IMR-90 (cell line): ENCODE results near the gene ADCY9. TPM values are rescaled to one million over a fixed set of nuclear protein-coding genes. Genes with fewer than 3 reads are reported as not detected.

ENCODE experiments used
- ATAC-seq: fragments of 200-7000 bp; cut with Tn5 transposase; 2 replicates; pipeline ENCODE4 v1.9.1; 2020; ENCODE audit warnings: low read depth, mild to moderate bottlenecking, moderate library complexity
- BruUV-seq: library from RNA; stranded (reverse); fragments of 400-500 nt; replicated peaks from 2 replicates; lab custom pipeline; 2021; lab: Mats Ljungman, UMichigan
- CTCF ChIA-PET: fragments of 300-600 bp; formaldehyde crosslinking; extraction: SDS; loops from one replicate; lab custom pipeline; 2021; ENCODE audit warnings: antibody characterized with exemption; lab: Yijun Ruan, JAX
- POLR2A ChIA-PET: fragments of 300-600 bp; sonication (Branson Sonifier 250); formaldehyde crosslinking; loops from one replicate; lab custom pipeline; 2022; ENCODE audit warnings: antibody characterized with exemption; ENCODE audit not compliant: unreplicated experiment; lab: Charles Lee
- DNase-seq: peaks from one replicate; pipeline ENCODE4 v3.0.0; 2013
- H2AFZ ChIP-seq: replicated peaks from 2 replicates; pipeline ENCODE3; 2013; ENCODE audit warnings: low read length, mild to moderate bottlenecking; ENCODE audit not compliant: poor library complexity
- H2AK5ac ChIP-seq: 2 replicates; pipeline ENCODE4 v1.6.1; 2013; ENCODE audit warnings: low read depth, low read length, inconsistent platforms
- H2AK9ac ChIP-seq: replicated peaks from 2 replicates; pipeline ENCODE3; 2013; ENCODE audit warnings: mild to moderate bottlenecking, low read depth, low read length, moderate library complexity; ENCODE audit not compliant: poor library complexity
- H2BK120ac ChIP-seq: 2 replicates; pipeline ENCODE4 v1.6.1; 2013; ENCODE audit warnings: low read depth, low read length, inconsistent platforms
- H2BK15ac ChIP-seq: 3 replicates; pipeline ENCODE4 v1.6.1; 2013; ENCODE audit warnings: low read depth, low read length, inconsistent platforms
- H2BK20ac ChIP-seq: 2 replicates; pipeline ENCODE4 v1.6.1; 2013; ENCODE audit warnings: low read depth, mild to moderate bottlenecking, inconsistent platforms, low read length, moderate library complexity
- H2BK5ac ChIP-seq: 2 replicates; pipeline ENCODE4 v1.6.1; 2013; ENCODE audit warnings: mild to moderate bottlenecking, low read depth, low read length, inconsistent platforms; ENCODE audit not compliant: poor library complexity, severe bottlenecking
- H3K14ac ChIP-seq: replicated peaks from 2 replicates; pipeline ENCODE4 v1.6.1; 2013; ENCODE audit warnings: low read depth, low read length, inconsistent platforms
- H3K18ac ChIP-seq: 2 replicates; pipeline ENCODE4 v1.6.1; 2013; ENCODE audit warnings: low read depth, low read length, control low read depth
- H3K23ac ChIP-seq: 2 replicates; pipeline ENCODE4 v1.6.1; 2013; ENCODE audit warnings: low read depth, low read length, inconsistent platforms
- H3K27ac ChIP-seq: 2 replicates; pipeline ENCODE4 v1.5.1; 2013; ENCODE audit warnings: mild to moderate bottlenecking, control low read depth, low read length; ENCODE audit not compliant: insufficient read depth
- H3K27me3 ChIP-seq: 2 replicates; pipeline ENCODE4 v1.6.1; 2013; ENCODE audit warnings: low read length; ENCODE audit not compliant: control insufficient read depth, insufficient read depth
- H3K36me3 ChIP-seq: 2 replicates; pipeline ENCODE4 v1.6.1; 2013; ENCODE audit warnings: low read length, mixed read lengths; ENCODE audit not compliant: control insufficient read depth, insufficient read depth
- H3K4ac ChIP-seq: 2 replicates; pipeline ENCODE4 v1.6.1; 2013; ENCODE audit warnings: low read depth, low read length, inconsistent platforms
- H3K4me1 ChIP-seq: 2 replicates; pipeline ENCODE4 v1.6.1; 2013; ENCODE audit warnings: low read length, mixed read lengths; ENCODE audit not compliant: control insufficient read depth, insufficient read depth
- H3K4me2 ChIP-seq: 2 replicates; pipeline ENCODE4 v1.6.1; 2013; ENCODE audit warnings: low read depth, mild to moderate bottlenecking, control low read depth, low read length, moderate library complexity
- H3K4me3 ChIP-seq: 2 replicates; pipeline ENCODE4 v1.5.1; 2013; ENCODE audit warnings: low read depth, mild to moderate bottlenecking, control low read depth, low read length, moderate library complexity; ENCODE audit not compliant: insufficient read depth
- H3K56ac ChIP-seq: 2 replicates; pipeline ENCODE4 v1.6.1; 2013; ENCODE audit warnings: low read length, inconsistent platforms; ENCODE audit not compliant: insufficient read depth; ENCODE audit errors: extremely low read depth
- H3K79me1 ChIP-seq, 2 experiments: 2 replicates each; pipeline ENCODE4 v1.6.1; 2013; ENCODE audit warnings: low read length in 2 of 2, inconsistent platforms in 1 of 2, low read depth in 1 of 2
- H3K9ac ChIP-seq: 2 replicates; pipeline ENCODE4 v1.6.1; 2013; ENCODE audit warnings: low read depth, low read length, control low read depth
- H3K9me1 ChIP-seq: 2 replicates; pipeline ENCODE4 v1.6.1; 2013; ENCODE audit warnings: low read length, inconsistent platforms; ENCODE audit not compliant: insufficient read depth
- H3K9me3 ChIP-seq: 2 replicates; pipeline ENCODE4 v1.6.1; 2013; ENCODE audit warnings: low read length; ENCODE audit not compliant: control insufficient read depth, insufficient read depth
- H4K20me1 ChIP-seq: 2 replicates; pipeline ENCODE4 v1.6.1; 2013; ENCODE audit warnings: low read length, inconsistent platforms; ENCODE audit not compliant: insufficient read depth
- H4K5ac ChIP-seq: 2 replicates; pipeline ENCODE4 v1.6.1; 2013; ENCODE audit warnings: mild to moderate bottlenecking, low read depth, low read length, control low read depth
- H4K8ac ChIP-seq, 2 experiments: 2 replicates each; pipeline ENCODE4 v1.6.1; 2013; ENCODE audit warnings: low read depth in 2 of 2, low read length in 2 of 2, control low read depth in 1 of 2, inconsistent platforms in 1 of 2
- H4K91ac ChIP-seq: 2 replicates; pipeline ENCODE4 v1.6.1; 2013; ENCODE audit warnings: low read depth, low read length, inconsistent platforms; ENCODE audit not compliant: insufficient read depth
- BHLHE40 ChIP-seq: fragments of 150-350 bp; IDR thresholded peaks from 2 replicates; pipeline ENCODE4 v1.6.1; 2016; ENCODE audit warnings: mild to moderate bottlenecking, low read depth, low read length
- CEBPB ChIP-seq: IDR thresholded peaks from 2 replicates; pipeline ENCODE4 v1.6.1; 2012; ENCODE audit warnings: low read depth, low read length, improper control_type of control experiment
- CHD1 ChIP-seq: IDR thresholded peaks from 2 replicates; pipeline ENCODE4 v1.6.1; 2012; ENCODE audit warnings: low read depth, low read length, improper control_type of control experiment
- FOS ChIP-seq: fragments of 150-350 bp; IDR thresholded peaks from 2 replicates; pipeline ENCODE4 v1.6.1; 2016; ENCODE audit warnings: low read depth, low read length
- MAFK ChIP-seq: IDR thresholded peaks from 2 replicates; pipeline ENCODE4 v1.6.1; 2012; ENCODE audit warnings: low read depth, low read length, improper control_type of control experiment
- MAZ ChIP-seq: IDR thresholded peaks from 2 replicates; pipeline ENCODE4 v1.6.1; 2012; ENCODE audit warnings: low read depth, mild to moderate bottlenecking, low read length, improper control_type of control experiment, moderate library complexity, borderline replicate concordance
- MXI1 ChIP-seq: IDR thresholded peaks from 2 replicates; pipeline ENCODE4 v1.6.1; 2012; ENCODE audit warnings: low read depth, mild to moderate bottlenecking, low read length, moderate library complexity, borderline replicate concordance
- NFE2L2 ChIP-seq: fragments of 150-350 bp; IDR thresholded peaks from 2 replicates; pipeline ENCODE4 v1.6.1; 2016; ENCODE audit warnings: low read depth, mild to moderate bottlenecking, low read length
- POLR2A ChIP-seq: IDR thresholded peaks from 2 replicates; pipeline ENCODE4 v1.6.1; 2012; ENCODE audit warnings: mild to moderate bottlenecking, low read depth, low read length
- RAD21 ChIP-seq: IDR thresholded peaks from 2 replicates; pipeline ENCODE4 v1.6.1; 2012; ENCODE audit warnings: low read length, improper control_type of control experiment
- RCOR1 ChIP-seq: IDR thresholded peaks from 2 replicates; pipeline ENCODE4 v1.6.1; 2012; ENCODE audit warnings: mild to moderate bottlenecking, low read length, improper control_type of control experiment; ENCODE audit not compliant: insufficient replicate concordance
- RFX5 ChIP-seq: IDR thresholded peaks from 2 replicates; pipeline ENCODE4 v1.8.0; 2012; ENCODE audit warnings: low read depth, mild to moderate bottlenecking, low read length, moderate library complexity
- SMC3 ChIP-seq: fragments of 150-350 bp; IDR thresholded peaks from 2 replicates; pipeline ENCODE4 v1.6.1; 2016; ENCODE audit warnings: low read depth, mild to moderate bottlenecking, antibody characterized with exemption, low read length, moderate library complexity
- WGBS, 2 experiments: methylation state at CpG; one replicate each; pipeline versions ENCODE4 v1.1.5 to v1.1.7; 2013; ENCODE audit warnings: missing lambda C conversion rate in 2 of 2; ENCODE audit not compliant: insufficient read length in 1 of 2; ENCODE audit errors: extremely low coverage in 2 of 2; 5-methylcytosine and 5-hydroxymethylcytosine counted together
- dilution Hi-C: fragments of 300-500 bp; cut with HindIII; formaldehyde crosslinking; loops from one replicate; pipeline ENCODE4 v1.14.3; 2018; ENCODE audit warnings: low sequenced_read_pairs; ENCODE audit not compliant: unreplicated experiment
- in situ Hi-C: fragments of 300-500 bp; cut with MboI; formaldehyde crosslinking; loops from 3 replicates; pipeline ENCODE4 v1.14.3; 2019; ENCODE audit warnings: low sequenced_read_pairs, inconsistent platforms, mixed read lengths
- intact Hi-C: fragments of 100-400 bp; cut with micrococcal nuclease; formaldehyde crosslinking; loops from 2 replicates; pipeline ENCODE4 v1.10.0; 2022
- polyA plus RNA-seq, 3 experiments: library from polyadenylated mRNA; depleted of rRNA; stranded (reverse); fragments of >200 nt; gene quantifications; 2 replicates each; pipeline ENCODE4 v1.2.3, GENCODE V29; 2012; ENCODE audit warnings: low replicate concordance in 1 of 3
- total RNA-seq: library from RNA; depleted of rRNA; stranded (reverse); fragments of >200 nt; gene quantifications from 2 replicates; pipeline ENCODE4 v1.2.3, GENCODE V29; 2012
- TF ChIP-seq, protein P1 (sequence below): fragments of 150-350 bp; IDR thresholded peaks from 2 replicates; pipeline ENCODE4 v1.6.1; 2017; ENCODE audit warnings: mild to moderate bottlenecking, antibody characterized with exemption, low read length, low read depth
- TF ChIP-seq, protein P2 (sequence below): fragments of 150-350 bp; IDR thresholded peaks from 2 replicates; pipeline ENCODE4 v1.6.1; 2016; ENCODE audit warnings: low read depth, mild to moderate bottlenecking, low read length, moderate library complexity, borderline replicate concordance
- TF ChIP-seq, protein P3 (sequence below): conservative IDR thresholded peaks from 2 replicates; pipeline ENCODE4 v1.5.1; 2012; ENCODE audit warnings: mild to moderate bottlenecking, low read depth, low read length, improper control_type of control experiment

The ADCY9 gene
- total and polyA plus RNA-seq, 2 of the 4 experiments (the other 2 are of a cell fraction): 5.4 to 12.5 TPM

DNA sequence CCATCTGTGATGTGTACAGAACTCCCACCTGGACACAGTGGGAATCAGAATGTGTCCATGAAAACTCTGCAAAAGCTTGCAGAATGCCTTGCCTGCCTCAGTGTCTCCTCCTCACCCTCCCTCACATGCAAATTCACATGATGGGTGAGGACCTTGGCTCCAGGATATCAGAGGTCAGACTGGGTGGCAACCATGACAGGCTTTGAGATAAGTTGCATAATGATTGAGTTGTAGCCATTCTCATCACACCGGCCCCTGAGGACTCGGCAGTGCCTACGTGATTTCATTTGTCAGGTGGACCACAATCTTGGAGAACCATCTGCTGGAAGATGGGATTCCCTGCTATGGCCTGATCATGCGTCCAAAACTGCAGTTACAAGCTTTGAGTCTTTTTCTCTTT is 3.9 kb upstream of the ADCY9 start:
- H3K4me3 ChIP-seq: no peak overlapping the region
- peaks cover 10% of the 10 kb centered on the region for H3K9me1 ChIP-seq
- H4K8ac ChIP-seq: no peak overlapping the region
- WGBS, 2 experiments: no CpG with 5 or more reads among the region's 4 CpGs
- no peaks in the 10 kb centered on the region for H3K9me3 ChIP-seq
- no peaks in the 10 kb centered on the region for H3K27me3 ChIP-seq
- H3K14ac ChIP-seq: no peak overlapping the region
- H2BK120ac ChIP-seq: no peak overlapping the region
- H2AK9ac ChIP-seq: no peak overlapping the region
- CTCF ChIA-PET: interaction anchor here (0.6 to 1.5 kb wide), 2 partner anchors 134 to 155 kb away, joined by 3 to 5 read pairs; no protein-coding TSS in a partner anchor
- no peak overlapping the region for H3K56ac ChIP-seq
- H3K4ac ChIP-seq: no peak overlapping the region
- DNase-seq (no peak), ATAC-seq (no peak)
- no peak overlapping the region for H2BK5ac ChIP-seq
- in situ Hi-C loops (no loop called here), dilution Hi-C loops (no loop called here), intact Hi-C loops (no loop called here)
- H4K91ac ChIP-seq: no peak overlapping the region
- H3K27ac ChIP-seq: no peak overlapping the region
- H3K4me2 ChIP-seq: no peak overlapping the region
- no peak overlapping the region for H2BK15ac ChIP-seq
- no TSS peak for BruUV-seq
- POLR2A ChIA-PET: no interaction called here
- peaks cover 0 to 11% of the 10 kb centered on the region in 2 experiments; a peak in 2 of 4 replicates for H3K79me1 ChIP-seq
- H3K18ac ChIP-seq: no peak overlapping the region
- H4K20me1 ChIP-seq: no peaks in the 10 kb centered on the region
- no peaks in the 10 kb centered on the region for H3K36me3 ChIP-seq
- peaks cover 8% of the 10 kb centered on the region; the same call in 1 of the 2 replicates for H3K4me1 ChIP-seq
- H3K23ac ChIP-seq: no peak overlapping the region
- no peak for TF ChIP-seq RAD21
- TF ChIP-seq POLR2A: no peak
- TF ChIP-seq SMC3: no peak
- TF ChIP-seq NFE2L2: no peak
- no peak for TF ChIP-seq CHD1
- no peak for TF ChIP-seq FOS
- TF ChIP-seq, protein P1, sequence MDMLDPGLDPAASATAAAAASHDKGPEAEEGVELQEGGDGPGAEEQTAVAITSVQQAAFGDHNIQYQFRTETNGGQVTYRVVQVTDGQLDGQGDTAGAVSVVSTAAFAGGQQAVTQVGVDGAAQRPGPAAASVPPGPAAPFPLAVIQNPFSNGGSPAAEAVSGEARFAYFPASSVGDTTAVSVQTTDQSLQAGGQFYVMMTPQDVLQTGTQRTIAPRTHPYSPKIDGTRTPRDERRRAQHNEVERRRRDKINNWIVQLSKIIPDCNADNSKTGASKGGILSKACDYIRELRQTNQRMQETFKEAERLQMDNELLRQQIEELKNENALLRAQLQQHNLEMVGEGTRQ: no peak
- TF ChIP-seq, protein P2, sequence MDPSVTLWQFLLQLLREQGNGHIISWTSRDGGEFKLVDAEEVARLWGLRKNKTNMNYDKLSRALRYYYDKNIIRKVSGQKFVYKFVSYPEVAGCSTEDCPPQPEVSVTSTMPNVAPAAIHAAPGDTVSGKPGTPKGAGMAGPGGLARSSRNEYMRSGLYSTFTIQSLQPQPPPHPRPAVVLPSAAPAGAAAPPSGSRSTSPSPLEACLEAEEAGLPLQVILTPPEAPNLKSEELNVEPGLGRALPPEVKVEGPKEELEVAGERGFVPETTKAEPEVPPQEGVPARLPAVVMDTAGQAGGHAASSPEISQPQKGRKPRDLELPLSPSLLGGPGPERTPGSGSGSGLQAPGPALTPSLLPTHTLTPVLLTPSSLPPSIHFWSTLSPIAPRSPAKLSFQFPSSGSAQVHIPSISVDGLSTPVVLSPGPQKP: no peak
- TF ChIP-seq MXI1: no peak
- no peak for TF ChIP-seq RCOR1
- TF ChIP-seq RFX5: no peak
- no peak for TF ChIP-seq CEBPB
- no peak for TF ChIP-seq BHLHE40
- TF ChIP-seq MAFK: no peak
- TF ChIP-seq MAZ: no peak
- TF ChIP-seq, protein P3, sequence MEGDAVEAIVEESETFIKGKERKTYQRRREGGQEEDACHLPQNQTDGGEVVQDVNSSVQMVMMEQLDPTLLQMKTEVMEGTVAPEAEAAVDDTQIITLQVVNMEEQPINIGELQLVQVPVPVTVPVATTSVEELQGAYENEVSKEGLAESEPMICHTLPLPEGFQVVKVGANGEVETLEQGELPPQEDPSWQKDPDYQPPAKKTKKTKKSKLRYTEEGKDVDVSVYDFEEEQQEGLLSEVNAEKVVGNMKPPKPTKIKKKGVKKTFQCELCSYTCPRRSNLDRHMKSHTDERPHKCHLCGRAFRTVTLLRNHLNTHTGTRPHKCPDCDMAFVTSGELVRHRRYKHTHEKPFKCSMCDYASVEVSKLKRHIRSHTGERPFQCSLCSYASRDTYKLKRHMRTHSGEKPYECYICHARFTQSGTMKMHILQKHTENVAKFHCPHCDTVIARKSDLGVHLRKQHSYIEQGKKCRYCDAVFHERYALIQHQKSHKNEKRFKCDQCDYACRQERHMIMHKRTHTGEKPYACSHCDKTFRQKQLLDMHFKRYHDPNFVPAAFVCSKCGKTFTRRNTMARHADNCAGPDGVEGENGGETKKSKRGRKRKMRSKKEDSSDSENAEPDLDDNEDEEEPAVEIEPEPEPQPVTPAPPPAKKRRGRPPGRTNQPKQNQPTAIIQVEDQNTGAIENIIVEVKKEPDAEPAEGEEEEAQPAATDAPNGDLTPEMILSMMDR: no peak
- H2AK5ac ChIP-seq: no peak overlapping the region
- no peak overlapping the region for H2BK20ac ChIP-seq
- no peak overlapping the region for H2AFZ ChIP-seq
- no peak overlapping the region for H4K5ac ChIP-seq
- no peak overlapping the region for H3K9ac ChIP-seq
